H1 (cell line): ENCODE data around the gene SCN1B. TPM values are rescaled to one million over a fixed set of nuclear protein-coding genes. Genes with fewer than 3 reads are reported as not detected.

Source experiments
- CTCF ChIP-seq, 3 experiments: IDR thresholded peaks; 1 replicate in 2 of 3; 2 replicates in 1 of 3; pipeline versions ENCODE4 v1.5.1 to v1.6.1; 2011; ENCODE audit warnings: low read length in 3 of 3, mild to moderate bottlenecking in 3 of 3, inconsistent platforms in 2 of 3, low read depth in 1 of 3, moderate library complexity in 1 of 3; ENCODE audit not compliant: insufficient read depth in 1 of 3; ENCODE audit errors: control extremely low read depth in 1 of 3
- HDAC6 ChIP-seq: IDR thresholded peaks from one replicate; pipeline ENCODE4 v1.7.1; 2012; ENCODE audit warnings: low read depth, mild to moderate bottlenecking, inconsistent platforms, low read length, moderate library complexity
- RNF2 ChIP-seq: fragments of 200-900, 300-1000 bp; sonication (generic); IDR thresholded peaks from 2 replicates; pipeline ENCODE4 v1.7.1; 2016; ENCODE audit warnings: borderline replicate concordance, low read depth, mild to moderate bottlenecking, antibody characterized with exemption, low read length; ENCODE audit not compliant: poor library complexity, severe bottlenecking; ENCODE audit errors: missing control alignments
- polyA plus RNA-seq, 7 experiments: library from polyadenylated mRNA; depleted of rRNA in 3 of 7; stranded (reverse) in 5 of 7; unstranded in 2 of 7; fragments of >200 nt in 5 of 7; fragments of 200-250 nt in 2 of 7; gene quantifications; 1 replicate in 5 of 7; 2 replicates in 1 of 7; 4 replicates in 1 of 7; pipeline versions ENCODE4 v1.2.1 to v1.2.3, GENCODE V29; 2011 to 2013; ENCODE audit warnings: missing spikeins in 2 of 7, mixed read lengths in 2 of 7
- total RNA-seq: library from RNA; stranded (reverse); fragmentation: NEBNext Ultra II Directional; extraction: Animal tissue kit (Norgen Biotek cat#: 25700); gene quantifications from 2 replicates; pipeline ENCODE4 v1.2.1, GENCODE V29; 2021
- TF ChIP-seq, protein P1 (sequence below): fragments of 300-600 bp; sonication (generic); IDR thresholded peaks from 2 replicates; pipeline ENCODE4 v1.7.1; 2012; ENCODE audit warnings: low read length, moderate library complexity, mild to moderate bottlenecking, inconsistent platforms; ENCODE audit not compliant: insufficient replicate concordance

Gene SCN1B
- total and polyA plus RNA-seq, 2 of the 8 experiments (the other 6 are each of a cell fraction or from before 2014, with no cell fraction given), result 3.1 to 3.5 TPM

DNA sequence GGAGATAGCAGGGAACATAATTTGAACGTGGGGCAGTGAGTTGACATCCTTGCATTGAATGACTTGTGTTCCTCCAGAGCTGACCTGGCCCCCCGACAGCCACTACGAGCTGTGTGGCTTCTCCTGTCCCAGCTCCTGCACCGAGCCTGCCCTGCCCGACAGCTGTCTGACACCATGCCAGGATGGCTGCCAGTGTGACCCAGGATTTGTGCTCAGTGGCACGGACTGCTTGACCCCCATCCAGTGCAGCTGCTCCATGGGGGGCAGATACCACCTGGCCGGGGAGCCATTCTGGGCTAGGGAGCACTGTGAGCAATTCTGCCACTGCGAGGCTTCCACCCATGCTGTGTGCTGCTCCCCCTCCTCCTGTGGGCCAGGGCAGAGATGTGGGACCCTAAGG, 56.2 kb downstream of the SCN1B start (continued):
- TF ChIP-seq, protein P1, sequence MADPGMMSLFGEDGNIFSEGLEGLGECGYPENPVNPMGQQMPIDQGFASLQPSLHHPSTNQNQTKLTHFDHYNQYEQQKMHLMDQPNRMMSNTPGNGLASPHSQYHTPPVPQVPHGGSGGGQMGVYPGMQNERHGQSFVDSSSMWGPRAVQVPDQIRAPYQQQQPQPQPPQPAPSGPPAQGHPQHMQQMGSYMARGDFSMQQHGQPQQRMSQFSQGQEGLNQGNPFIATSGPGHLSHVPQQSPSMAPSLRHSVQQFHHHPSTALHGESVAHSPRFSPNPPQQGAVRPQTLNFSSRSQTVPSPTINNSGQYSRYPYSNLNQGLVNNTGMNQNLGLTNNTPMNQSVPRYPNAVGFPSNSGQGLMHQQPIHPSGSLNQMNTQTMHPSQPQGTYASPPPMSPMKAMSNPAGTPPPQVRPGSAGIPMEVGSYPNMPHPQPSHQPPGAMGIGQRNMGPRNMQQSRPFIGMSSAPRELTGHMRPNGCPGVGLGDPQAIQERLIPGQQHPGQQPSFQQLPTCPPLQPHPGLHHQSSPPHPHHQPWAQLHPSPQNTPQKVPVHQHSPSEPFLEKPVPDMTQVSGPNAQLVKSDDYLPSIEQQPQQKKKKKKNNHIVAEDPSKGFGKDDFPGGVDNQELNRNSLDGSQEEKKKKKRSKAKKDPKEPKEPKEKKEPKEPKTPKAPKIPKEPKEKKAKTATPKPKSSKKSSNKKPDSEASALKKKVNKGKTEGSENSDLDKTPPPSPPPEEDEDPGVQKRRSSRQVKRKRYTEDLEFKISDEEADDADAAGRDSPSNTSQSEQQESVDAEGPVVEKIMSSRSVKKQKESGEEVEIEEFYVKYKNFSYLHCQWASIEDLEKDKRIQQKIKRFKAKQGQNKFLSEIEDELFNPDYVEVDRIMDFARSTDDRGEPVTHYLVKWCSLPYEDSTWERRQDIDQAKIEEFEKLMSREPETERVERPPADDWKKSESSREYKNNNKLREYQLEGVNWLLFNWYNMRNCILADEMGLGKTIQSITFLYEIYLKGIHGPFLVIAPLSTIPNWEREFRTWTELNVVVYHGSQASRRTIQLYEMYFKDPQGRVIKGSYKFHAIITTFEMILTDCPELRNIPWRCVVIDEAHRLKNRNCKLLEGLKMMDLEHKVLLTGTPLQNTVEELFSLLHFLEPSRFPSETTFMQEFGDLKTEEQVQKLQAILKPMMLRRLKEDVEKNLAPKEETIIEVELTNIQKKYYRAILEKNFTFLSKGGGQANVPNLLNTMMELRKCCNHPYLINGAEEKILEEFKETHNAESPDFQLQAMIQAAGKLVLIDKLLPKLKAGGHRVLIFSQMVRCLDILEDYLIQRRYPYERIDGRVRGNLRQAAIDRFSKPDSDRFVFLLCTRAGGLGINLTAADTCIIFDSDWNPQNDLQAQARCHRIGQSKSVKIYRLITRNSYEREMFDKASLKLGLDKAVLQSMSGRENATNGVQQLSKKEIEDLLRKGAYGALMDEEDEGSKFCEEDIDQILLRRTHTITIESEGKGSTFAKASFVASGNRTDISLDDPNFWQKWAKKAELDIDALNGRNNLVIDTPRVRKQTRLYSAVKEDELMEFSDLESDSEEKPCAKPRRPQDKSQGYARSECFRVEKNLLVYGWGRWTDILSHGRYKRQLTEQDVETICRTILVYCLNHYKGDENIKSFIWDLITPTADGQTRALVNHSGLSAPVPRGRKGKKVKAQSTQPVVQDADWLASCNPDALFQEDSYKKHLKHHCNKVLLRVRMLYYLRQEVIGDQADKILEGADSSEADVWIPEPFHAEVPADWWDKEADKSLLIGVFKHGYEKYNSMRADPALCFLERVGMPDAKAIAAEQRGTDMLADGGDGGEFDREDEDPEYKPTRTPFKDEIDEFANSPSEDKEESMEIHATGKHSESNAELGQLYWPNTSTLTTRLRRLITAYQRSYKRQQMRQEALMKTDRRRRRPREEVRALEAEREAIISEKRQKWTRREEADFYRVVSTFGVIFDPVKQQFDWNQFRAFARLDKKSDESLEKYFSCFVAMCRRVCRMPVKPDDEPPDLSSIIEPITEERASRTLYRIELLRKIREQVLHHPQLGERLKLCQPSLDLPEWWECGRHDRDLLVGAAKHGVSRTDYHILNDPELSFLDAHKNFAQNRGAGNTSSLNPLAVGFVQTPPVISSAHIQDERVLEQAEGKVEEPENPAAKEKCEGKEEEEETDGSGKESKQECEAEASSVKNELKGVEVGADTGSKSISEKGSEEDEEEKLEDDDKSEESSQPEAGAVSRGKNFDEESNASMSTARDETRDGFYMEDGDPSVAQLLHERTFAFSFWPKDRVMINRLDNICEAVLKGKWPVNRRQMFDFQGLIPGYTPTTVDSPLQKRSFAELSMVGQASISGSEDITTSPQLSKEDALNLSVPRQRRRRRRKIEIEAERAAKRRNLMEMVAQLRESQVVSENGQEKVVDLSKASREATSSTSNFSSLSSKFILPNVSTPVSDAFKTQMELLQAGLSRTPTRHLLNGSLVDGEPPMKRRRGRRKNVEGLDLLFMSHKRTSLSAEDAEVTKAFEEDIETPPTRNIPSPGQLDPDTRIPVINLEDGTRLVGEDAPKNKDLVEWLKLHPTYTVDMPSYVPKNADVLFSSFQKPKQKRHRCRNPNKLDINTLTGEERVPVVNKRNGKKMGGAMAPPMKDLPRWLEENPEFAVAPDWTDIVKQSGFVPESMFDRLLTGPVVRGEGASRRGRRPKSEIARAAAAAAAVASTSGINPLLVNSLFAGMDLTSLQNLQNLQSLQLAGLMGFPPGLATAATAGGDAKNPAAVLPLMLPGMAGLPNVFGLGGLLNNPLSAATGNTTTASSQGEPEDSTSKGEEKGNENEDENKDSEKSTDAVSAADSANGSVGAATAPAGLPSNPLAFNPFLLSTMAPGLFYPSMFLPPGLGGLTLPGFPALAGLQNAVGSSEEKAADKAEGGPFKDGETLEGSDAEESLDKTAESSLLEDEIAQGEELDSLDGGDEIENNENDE, result no peak
- no peak for TF ChIP-seq CTCF (IDR thresholded peaks at IDR 0.05; ENCODE audit: control extremely low read depth in 1 of 3, insufficient read depth in 1 of 3, low read depth in 1 of 3, low read length in 3 of 3)
- no peak for TF ChIP-seq RNF2
- no peak for TF ChIP-seq HDAC6
